Osteocyte (in vitro differentiated cells): Measurements from ENCODE around the gene ETV6. TPM values are rescaled to one million over a fixed set of nuclear protein-coding genes. Genes with fewer than 3 reads are reported as not detected.

Experiments used
- DNase-seq: peaks from one replicate; pipeline ENCODE4 v3.0.0; 2021; ENCODE audit warnings: mixed read lengths; ENCODE audit not compliant: unreplicated experiment; ENCODE audit errors: extremely low spot score
- H3K27ac Mint-ChIP-seq: one replicate; pipeline ENCODE4 v1.8.0; 2021; ENCODE audit warnings: mild to moderate bottlenecking, mixed read lengths; ENCODE audit not compliant: unreplicated experiment
- H3K27me3 Mint-ChIP-seq: one replicate; pipeline ENCODE4 v1.8.0; 2021; ENCODE audit warnings: mixed read lengths; ENCODE audit not compliant: unreplicated experiment
- H3K36me3 Mint-ChIP-seq: one replicate; pipeline ENCODE4 v1.8.0; 2021; ENCODE audit warnings: mixed read lengths; ENCODE audit not compliant: unreplicated experiment
- H3K4me1 Mint-ChIP-seq: one replicate; pipeline ENCODE4 v1.8.0; 2021; ENCODE audit warnings: mixed read lengths; ENCODE audit not compliant: unreplicated experiment
- H3K4me3 Mint-ChIP-seq: one replicate; pipeline ENCODE4 v1.8.0; 2021; ENCODE audit warnings: mild to moderate bottlenecking, moderate library complexity, mixed read lengths; ENCODE audit not compliant: unreplicated experiment
- H3K9me3 Mint-ChIP-seq: one replicate; pipeline ENCODE4 v1.8.0; 2021; ENCODE audit warnings: mixed read lengths; ENCODE audit not compliant: unreplicated experiment
- total RNA-seq: library from RNA; stranded (reverse); gene quantifications from 2 replicates; pipeline ENCODE4 v1.2.1, GENCODE V29; 2021
- TF ChIP-seq, protein P1 (sequence below): fragments of 200-600 bp; sonication (generic); IDR thresholded peaks from 2 replicates; pipeline ENCODE4 v1.5.0; 2021; ENCODE audit warnings: antibody characterized with exemption, mild to moderate bottlenecking, moderate library complexity

Gene ETV6
- total RNA-seq, 1 donor from 2014 or later = 24.4 TPM

DNA sequence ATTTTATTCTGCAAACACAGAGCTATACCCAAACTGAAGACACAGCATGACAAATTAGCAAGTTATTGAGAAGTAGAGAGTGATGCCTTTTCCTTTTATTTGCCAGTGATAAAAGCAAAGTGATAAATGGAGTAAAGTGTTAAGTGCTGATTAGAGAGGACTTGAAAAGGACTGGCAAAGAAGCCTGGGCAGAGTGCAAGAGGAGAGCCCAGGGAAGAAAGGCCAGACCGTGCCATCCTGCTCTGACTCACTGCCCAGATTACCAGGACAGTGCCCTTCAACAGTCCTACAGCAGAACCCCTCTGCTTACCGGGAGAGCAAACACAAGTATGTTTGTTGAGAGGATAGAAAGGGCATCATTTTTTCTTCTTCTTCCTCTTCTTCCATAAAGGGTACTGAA lies 106.5 kb downstream of the ETV6 start:
- TF ChIP-seq, protein P1, sequence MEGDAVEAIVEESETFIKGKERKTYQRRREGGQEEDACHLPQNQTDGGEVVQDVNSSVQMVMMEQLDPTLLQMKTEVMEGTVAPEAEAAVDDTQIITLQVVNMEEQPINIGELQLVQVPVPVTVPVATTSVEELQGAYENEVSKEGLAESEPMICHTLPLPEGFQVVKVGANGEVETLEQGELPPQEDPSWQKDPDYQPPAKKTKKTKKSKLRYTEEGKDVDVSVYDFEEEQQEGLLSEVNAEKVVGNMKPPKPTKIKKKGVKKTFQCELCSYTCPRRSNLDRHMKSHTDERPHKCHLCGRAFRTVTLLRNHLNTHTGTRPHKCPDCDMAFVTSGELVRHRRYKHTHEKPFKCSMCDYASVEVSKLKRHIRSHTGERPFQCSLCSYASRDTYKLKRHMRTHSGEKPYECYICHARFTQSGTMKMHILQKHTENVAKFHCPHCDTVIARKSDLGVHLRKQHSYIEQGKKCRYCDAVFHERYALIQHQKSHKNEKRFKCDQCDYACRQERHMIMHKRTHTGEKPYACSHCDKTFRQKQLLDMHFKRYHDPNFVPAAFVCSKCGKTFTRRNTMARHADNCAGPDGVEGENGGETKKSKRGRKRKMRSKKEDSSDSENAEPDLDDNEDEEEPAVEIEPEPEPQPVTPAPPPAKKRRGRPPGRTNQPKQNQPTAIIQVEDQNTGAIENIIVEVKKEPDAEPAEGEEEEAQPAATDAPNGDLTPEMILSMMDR = no peak
- H3K9me3 Mint-ChIP-seq = no peaks in the 10 kb centered on the region
- no peaks in the 10 kb centered on the region for H3K27me3 Mint-ChIP-seq
- no peak for DNase-seq
- H3K4me1 Mint-ChIP-seq = peaks cover 65% of the 10 kb centered on the region
- peak overlapping the region; percentile 1 for H3K4me3 Mint-ChIP-seq
- H3K27ac Mint-ChIP-seq = peak overlapping the region; percentile 85
- H3K36me3 Mint-ChIP-seq = peaks cover 9% of the 10 kb centered on the region

DNA sequence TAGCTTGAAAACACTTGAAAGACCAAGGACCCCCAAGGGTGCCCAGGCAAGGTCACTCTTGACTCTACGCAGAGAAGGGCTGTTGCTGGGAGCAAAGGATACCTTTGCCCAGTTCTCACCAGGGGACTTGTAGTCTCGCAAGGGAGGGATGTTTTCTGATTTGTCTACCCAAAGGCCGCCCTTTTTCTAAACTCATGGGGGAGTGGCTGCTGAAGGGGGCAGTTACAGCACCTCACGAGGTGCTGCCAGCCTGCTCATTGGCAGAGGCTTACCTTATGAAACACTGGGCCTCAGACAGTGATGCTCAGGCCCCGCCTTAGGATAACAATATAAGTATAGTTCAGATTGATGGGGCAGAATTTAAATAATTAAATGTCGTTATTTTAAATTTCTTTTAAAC lies 107.0 kb downstream of the ETV6 start:
- TF ChIP-seq, protein P1 = no peak
- Mint-ChIP-seq H3K4me1 (peaks cover 65% of the 10 kb centered on the region), H3K9me3 (no peaks in the 10 kb centered on the region), H3K36me3 (peaks cover 7% of the 10 kb centered on the region), H3K27me3 (no peaks in the 10 kb centered on the region), H3K4me3 (no peak overlapping the region), H3K27ac (peak overlapping the region; percentile 85)
- DNase-seq = no peak

DNA sequence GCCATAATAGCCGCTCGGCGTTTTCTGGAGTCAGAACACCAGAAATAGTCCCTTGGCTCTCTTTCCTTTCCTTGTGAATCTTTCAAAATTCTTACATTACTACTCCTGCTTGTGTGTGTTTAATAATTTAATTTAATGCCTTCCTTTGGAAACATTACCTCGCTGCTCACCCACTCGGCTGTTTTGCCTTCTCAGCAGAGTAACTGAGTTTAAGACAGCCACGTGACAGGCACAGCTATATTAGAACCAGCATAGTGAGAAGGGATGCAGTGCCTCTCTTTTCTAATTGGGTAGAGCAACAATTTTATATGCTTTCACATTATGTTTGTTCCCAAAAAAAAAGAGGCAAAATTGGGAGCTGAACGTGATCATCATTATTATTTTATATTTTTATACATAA lies 107.6 kb downstream of the ETV6 start:
- Mint-ChIP-seq H3K27me3 (no peaks in the 10 kb centered on the region), H3K9me3 (no peaks in the 10 kb centered on the region), H3K4me3 (no peak overlapping the region), H3K36me3 (peaks cover 7% of the 10 kb centered on the region), H3K27ac (peak overlapping the region; percentile 67), H3K4me1 (peaks cover 67% of the 10 kb centered on the region)
- no peak for DNase-seq
- TF ChIP-seq, protein P1 = no peak

DNA sequence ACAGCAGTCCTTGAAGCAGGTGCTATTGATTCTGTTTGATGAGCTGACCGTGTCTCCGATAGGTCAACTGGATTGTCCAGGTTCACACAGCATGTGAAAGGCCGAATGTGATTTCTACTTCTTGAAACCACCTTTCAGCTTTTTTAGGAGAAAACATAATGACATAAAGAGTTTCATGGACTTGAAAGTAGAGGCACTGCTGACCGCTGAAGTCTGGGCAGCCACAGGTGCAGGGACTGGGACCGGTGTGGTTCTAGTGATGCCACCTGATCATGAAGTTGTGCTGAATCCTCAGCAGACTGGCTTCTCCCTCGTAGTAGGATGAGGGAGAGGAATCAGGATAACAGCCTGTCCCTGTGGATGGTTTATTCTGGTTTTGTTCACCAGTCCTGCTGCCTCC lies 108.1 kb downstream of the ETV6 start:
- DNase-seq = no peak
- Mint-ChIP-seq H3K36me3 (peaks cover 7% of the 10 kb centered on the region), H3K4me1 (peaks cover 69% of the 10 kb centered on the region), H3K4me3 (no peak overlapping the region), H3K27me3 (no peaks in the 10 kb centered on the region), H3K9me3 (no peaks in the 10 kb centered on the region), H3K27ac (peak overlapping the region; percentile 38)
- TF ChIP-seq, protein P1 = no peak

DNA sequence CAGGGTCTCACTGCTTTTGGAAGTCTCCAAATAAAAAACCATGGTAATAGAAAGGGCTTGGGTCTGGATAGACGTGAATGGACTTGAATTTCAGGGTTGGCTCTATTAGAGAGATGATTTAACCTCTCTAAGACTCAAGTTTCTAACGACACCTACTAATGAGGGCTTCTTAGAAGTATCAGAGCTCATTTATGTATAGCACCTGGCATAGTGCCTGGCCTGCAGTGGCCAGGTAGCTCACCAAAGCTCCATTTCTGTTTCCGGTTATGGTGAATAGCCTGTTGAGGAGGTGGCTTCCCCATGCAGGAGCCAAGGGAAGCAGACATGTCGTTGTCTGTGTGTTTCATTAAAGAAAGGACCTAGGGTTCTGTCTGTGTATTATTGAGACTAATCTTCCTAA lies 108.6 kb downstream of the ETV6 start:
- H3K27me3 Mint-ChIP-seq = no peaks in the 10 kb centered on the region
- TF ChIP-seq, protein P1 = no peak

More for the DNA sequence above, 108.6 kb downstream of the ETV6 start:
- Mint-ChIP-seq H3K4me3 (no peak overlapping the region), H3K27ac (no peak overlapping the region), H3K4me1 (peaks cover 69% of the 10 kb centered on the region), H3K9me3 (no peaks in the 10 kb centered on the region), H3K36me3 (peaks cover 7% of the 10 kb centered on the region)
- DNase-seq = no peak
